ENCODE data around the gene SORCS1.

DNA sequence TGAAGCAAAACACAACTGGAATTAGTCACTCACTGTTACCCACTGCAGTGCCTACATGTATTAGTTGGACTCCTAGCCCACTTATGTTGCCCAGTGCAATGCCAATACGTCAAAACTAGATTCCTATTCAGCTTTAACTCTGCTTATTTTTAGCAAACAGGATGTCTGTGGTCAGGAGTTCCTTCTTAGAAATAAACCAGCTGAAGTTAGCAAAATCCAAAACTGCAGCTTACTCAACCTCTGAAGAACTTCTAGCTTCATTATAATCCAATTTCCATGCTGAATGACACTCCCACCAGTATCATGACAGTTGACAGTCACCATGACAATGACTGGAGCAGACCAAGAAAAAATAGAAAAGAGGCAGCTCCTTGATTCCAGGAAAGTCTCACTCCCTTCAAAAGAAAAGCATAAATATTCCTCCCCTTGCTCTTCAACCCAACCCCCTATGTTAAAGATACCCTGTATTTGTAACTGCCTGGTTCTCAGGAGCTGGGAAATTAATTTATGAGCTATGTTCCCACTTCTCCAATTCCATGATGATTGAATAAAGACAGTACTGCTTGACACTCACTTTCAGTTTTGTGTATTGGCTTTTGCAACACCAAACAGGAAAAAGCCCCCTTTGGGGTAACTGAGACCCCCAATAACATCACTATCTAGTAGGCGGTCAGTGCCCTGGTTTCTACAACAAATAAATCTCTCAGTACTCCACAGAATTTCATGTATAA, 327.4 kb downstream of the SORCS1 start:
- TF ChIP-seq, protein P1, sequence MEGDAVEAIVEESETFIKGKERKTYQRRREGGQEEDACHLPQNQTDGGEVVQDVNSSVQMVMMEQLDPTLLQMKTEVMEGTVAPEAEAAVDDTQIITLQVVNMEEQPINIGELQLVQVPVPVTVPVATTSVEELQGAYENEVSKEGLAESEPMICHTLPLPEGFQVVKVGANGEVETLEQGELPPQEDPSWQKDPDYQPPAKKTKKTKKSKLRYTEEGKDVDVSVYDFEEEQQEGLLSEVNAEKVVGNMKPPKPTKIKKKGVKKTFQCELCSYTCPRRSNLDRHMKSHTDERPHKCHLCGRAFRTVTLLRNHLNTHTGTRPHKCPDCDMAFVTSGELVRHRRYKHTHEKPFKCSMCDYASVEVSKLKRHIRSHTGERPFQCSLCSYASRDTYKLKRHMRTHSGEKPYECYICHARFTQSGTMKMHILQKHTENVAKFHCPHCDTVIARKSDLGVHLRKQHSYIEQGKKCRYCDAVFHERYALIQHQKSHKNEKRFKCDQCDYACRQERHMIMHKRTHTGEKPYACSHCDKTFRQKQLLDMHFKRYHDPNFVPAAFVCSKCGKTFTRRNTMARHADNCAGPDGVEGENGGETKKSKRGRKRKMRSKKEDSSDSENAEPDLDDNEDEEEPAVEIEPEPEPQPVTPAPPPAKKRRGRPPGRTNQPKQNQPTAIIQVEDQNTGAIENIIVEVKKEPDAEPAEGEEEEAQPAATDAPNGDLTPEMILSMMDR (IDR thresholded peaks at IDR 0.05): no peak
- TF ChIP-seq EP300 (IDR thresholded peaks at IDR 0.05): no peak

Measured in esophagus muscularis mucosa (tissue), 3 donors.